Fibroblast of pulmonary artery (primary cell): ENCODE measurements around the gene LONRF2.

ENCODE experiments used
- DNase-seq: peaks from one replicate; pipeline ENCODE4 v3.0.0-alpha.2; 2010; ENCODE audit warnings: low read depth
- H3K4me3 ChIP-seq: replicated peaks from 2 replicates; pipeline ENCODE4 v1.5.1; 2011; ENCODE audit warnings: low read depth, mild to moderate bottlenecking, control low read depth, low read length, moderate library complexity
- TF ChIP-seq, protein P1 (sequence below): IDR thresholded peaks from 2 replicates; pipeline ENCODE4 v1.5.1; 2011; ENCODE audit warnings: mild to moderate bottlenecking, control low read depth, low read length, inconsistent platforms; ENCODE audit errors: missing control alignments

The LONRF2 gene

GRCh38 chr2:100270381-100271146 lies 51.7 kb downstream of the LONRF2 start:
- no peak for DNase-seq
- TF ChIP-seq, protein P1, sequence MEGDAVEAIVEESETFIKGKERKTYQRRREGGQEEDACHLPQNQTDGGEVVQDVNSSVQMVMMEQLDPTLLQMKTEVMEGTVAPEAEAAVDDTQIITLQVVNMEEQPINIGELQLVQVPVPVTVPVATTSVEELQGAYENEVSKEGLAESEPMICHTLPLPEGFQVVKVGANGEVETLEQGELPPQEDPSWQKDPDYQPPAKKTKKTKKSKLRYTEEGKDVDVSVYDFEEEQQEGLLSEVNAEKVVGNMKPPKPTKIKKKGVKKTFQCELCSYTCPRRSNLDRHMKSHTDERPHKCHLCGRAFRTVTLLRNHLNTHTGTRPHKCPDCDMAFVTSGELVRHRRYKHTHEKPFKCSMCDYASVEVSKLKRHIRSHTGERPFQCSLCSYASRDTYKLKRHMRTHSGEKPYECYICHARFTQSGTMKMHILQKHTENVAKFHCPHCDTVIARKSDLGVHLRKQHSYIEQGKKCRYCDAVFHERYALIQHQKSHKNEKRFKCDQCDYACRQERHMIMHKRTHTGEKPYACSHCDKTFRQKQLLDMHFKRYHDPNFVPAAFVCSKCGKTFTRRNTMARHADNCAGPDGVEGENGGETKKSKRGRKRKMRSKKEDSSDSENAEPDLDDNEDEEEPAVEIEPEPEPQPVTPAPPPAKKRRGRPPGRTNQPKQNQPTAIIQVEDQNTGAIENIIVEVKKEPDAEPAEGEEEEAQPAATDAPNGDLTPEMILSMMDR: no peak

DNA sequence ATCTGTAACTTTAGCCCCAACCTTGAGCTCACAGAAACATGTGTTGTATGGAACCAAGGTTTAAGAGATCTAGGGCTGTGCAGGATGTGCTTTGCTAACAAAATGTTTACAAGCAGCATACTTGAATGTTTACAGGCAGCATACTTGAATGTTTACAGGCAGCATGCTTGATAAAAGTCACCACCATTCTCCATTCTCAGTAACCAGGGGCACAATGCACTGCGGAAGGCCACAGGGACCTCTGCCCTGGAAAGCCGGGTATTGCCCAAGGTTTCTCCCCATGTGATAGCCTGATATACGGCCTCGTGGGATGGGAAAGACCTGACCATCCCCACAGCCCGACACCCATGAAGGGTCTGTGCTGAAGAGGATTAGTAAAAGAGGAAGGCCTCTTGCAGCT lies 52.4 kb downstream of the LONRF2 start:
- H3K4me3 ChIP-seq: no peak overlapping the region
- TF ChIP-seq, protein P1: no peak
- no peak for DNase-seq

More at GRCh38 chr2:100270381-100271146, 51.7 kb downstream of the LONRF2 start:
- no peak overlapping the region for H3K4me3 ChIP-seq

GRCh38 chr2:100268986-100269385 lies 53.3 kb downstream of the LONRF2 start:
- no peak overlapping the region for H3K4me3 ChIP-seq
- TF ChIP-seq, protein P1: no peak
- no peak for DNase-seq

- DNase-seq: no peak
- H3K4me3 ChIP-seq: no peak overlapping the region
- TF ChIP-seq, protein P1: no peak
Measured at GRCh38 chr2:100267751-100268150, 54.5 kb downstream of the LONRF2 start.

DNA sequence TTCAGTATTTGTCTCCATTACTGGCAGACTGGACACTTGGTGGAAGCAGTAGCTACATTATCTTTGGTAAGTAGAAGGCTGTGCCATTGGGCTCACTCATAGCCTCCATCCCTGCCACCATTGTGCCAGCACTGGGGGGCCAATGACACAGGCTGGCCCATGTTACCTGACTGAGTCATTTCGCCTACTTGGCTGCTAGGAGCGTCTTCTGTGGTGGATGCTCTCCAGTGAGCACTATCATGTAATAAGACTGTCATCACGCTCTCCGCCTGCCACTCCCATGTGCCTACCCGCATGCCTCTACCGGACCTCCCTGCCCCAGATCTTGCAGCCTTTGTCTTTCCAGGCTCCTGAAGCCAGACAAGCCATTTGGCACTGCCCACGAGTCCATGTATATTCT lies 56.2 kb downstream of the LONRF2 start:
- TF ChIP-seq, protein P1: no peak
- no peak for DNase-seq
- no peak overlapping the region for H3K4me3 ChIP-seq

- no peak overlapping the region for H3K4me3 ChIP-seq
- TF ChIP-seq, protein P1: no peak
- no peak for DNase-seq
Measured at GRCh38 chr2:100265226-100265625, 57.1 kb downstream of the LONRF2 start.

- TF ChIP-seq, protein P1: no peak
- DNase-seq: no peak
- no peak overlapping the region for H3K4me3 ChIP-seq
Measured at GRCh38 chr2:100264651-100265050, 57.6 kb downstream of the LONRF2 start.
